H9 (cell line): ENCODE results near the gene EN1. TPM values are rescaled to one million over a fixed set of nuclear protein-coding genes. Genes with fewer than 3 reads are reported as not detected.

Experiments used
- DNase-seq: peaks from one replicate; pipeline ENCODE4 v3.0.0-alpha.2; 2017
- H2AFZ ChIP-seq: one replicate; pipeline ENCODE4 v1.6.1; 2013; ENCODE audit warnings: mild to moderate bottlenecking, low read length, control low read depth, moderate library complexity
- H2AK5ac ChIP-seq: 2 replicates; pipeline ENCODE4 v1.6.1; 2013; ENCODE audit warnings: low read length, control low read depth, mixed read lengths; ENCODE audit not compliant: insufficient read length
- H2BK120ac ChIP-seq: one replicate; pipeline ENCODE4 v1.6.1; 2013; ENCODE audit warnings: low read depth, mild to moderate bottlenecking, low read length, control low read depth, inconsistent platforms; ENCODE audit not compliant: poor library complexity, severe bottlenecking
- H2BK12ac ChIP-seq: 2 replicates; pipeline ENCODE4 v1.6.1; 2013; ENCODE audit warnings: low read length, control low read depth, mixed read lengths, low read depth; ENCODE audit not compliant: insufficient read length
- H2BK15ac ChIP-seq: 2 replicates; pipeline ENCODE4 v1.6.1; 2013; ENCODE audit warnings: low read depth, low read length, control low read depth
- H2BK20ac ChIP-seq: one replicate; pipeline ENCODE4 v1.6.1; 2013; ENCODE audit warnings: low read depth, mild to moderate bottlenecking, low read length, control low read depth, inconsistent platforms; ENCODE audit not compliant: poor library complexity, severe bottlenecking
- H2BK5ac ChIP-seq: 2 replicates; pipeline ENCODE4 v1.6.1; 2013; ENCODE audit warnings: low read length, control low read depth, mixed read lengths; ENCODE audit not compliant: insufficient read length
- H3K14ac ChIP-seq: 2 replicates; pipeline ENCODE4 v1.6.1; 2013; ENCODE audit warnings: low read length, control low read depth; ENCODE audit not compliant: insufficient read depth
- H3K18ac ChIP-seq: 2 replicates; pipeline ENCODE4 v1.6.1; 2013; ENCODE audit warnings: low read depth, mild to moderate bottlenecking, mixed read lengths, low read length, control low read depth; ENCODE audit not compliant: insufficient read length
- H3K23ac ChIP-seq: 2 replicates; pipeline ENCODE4 v1.6.1; 2013; ENCODE audit warnings: low read length, control low read depth, mixed read lengths, low read depth; ENCODE audit not compliant: insufficient read length
- H3K23me2 ChIP-seq: 2 replicates; pipeline ENCODE4 v1.6.1; 2013; ENCODE audit warnings: low read depth, mild to moderate bottlenecking, mixed read lengths, low read length, control low read depth; ENCODE audit not compliant: insufficient read length, poor library complexity, severe bottlenecking
- H3K27ac ChIP-seq: 2 replicates; pipeline ENCODE4 v1.5.1; 2013; ENCODE audit warnings: low read length, control low read depth, mixed read lengths, low read depth; ENCODE audit not compliant: insufficient read length
- H3K27me3 ChIP-seq: 2 replicates; pipeline ENCODE4 v1.6.1; 2013; ENCODE audit warnings: low read length, control low read depth, inconsistent platforms; ENCODE audit not compliant: insufficient read depth
- H3K4ac ChIP-seq: 2 replicates; pipeline ENCODE4 v1.6.1; 2013; ENCODE audit warnings: low read depth, mild to moderate bottlenecking, control low read depth, inconsistent platforms, low read length, moderate library complexity
- H3K4me1 ChIP-seq: 2 replicates; pipeline ENCODE4 v1.6.1; 2013; ENCODE audit warnings: low read length, control low read depth, inconsistent platforms; ENCODE audit not compliant: insufficient read depth
- H3K4me2 ChIP-seq: 2 replicates; pipeline ENCODE4 v1.6.1; 2013; ENCODE audit warnings: low read length, control low read depth, mixed read lengths; ENCODE audit not compliant: insufficient read length, insufficient read depth
- H3K56ac ChIP-seq: 2 replicates; pipeline ENCODE4 v1.6.1; 2013; ENCODE audit warnings: low read depth, mild to moderate bottlenecking, mixed read lengths, low read length, control low read depth; ENCODE audit not compliant: insufficient read length
- H3K79me1 ChIP-seq: 2 replicates; pipeline ENCODE4 v1.6.1; 2013; ENCODE audit warnings: low read depth, mild to moderate bottlenecking, moderate library complexity, low read length, control low read depth, inconsistent platforms; ENCODE audit not compliant: insufficient read depth, poor library complexity, severe bottlenecking
- H3K79me2 ChIP-seq: 2 replicates; pipeline ENCODE4 v1.6.1; 2013; ENCODE audit warnings: low read length, control low read depth, inconsistent platforms; ENCODE audit not compliant: insufficient read depth
- H3K9ac ChIP-seq: 2 replicates; pipeline ENCODE4 v1.6.1; 2013; ENCODE audit warnings: low read length, control low read depth, mixed read lengths; ENCODE audit not compliant: insufficient read length; ENCODE audit errors: extremely low read depth
- H3K9me3 ChIP-seq: one replicate; pipeline ENCODE4 v1.6.1; 2013; ENCODE audit warnings: low read depth, low read length, inconsistent platforms; ENCODE audit not compliant: control insufficient read depth
- H3T11ph ChIP-seq: one replicate; pipeline ENCODE4 v1.6.1; 2013; ENCODE audit warnings: mild to moderate bottlenecking, low read length, control low read depth, inconsistent platforms
- H4K20me1 ChIP-seq: one replicate; pipeline ENCODE4 v1.6.1; 2013; ENCODE audit not compliant: control insufficient read depth, insufficient read length, insufficient read depth
- H4K5ac ChIP-seq: 2 replicates; pipeline ENCODE4 v1.6.1; 2013; ENCODE audit warnings: low read depth, mild to moderate bottlenecking, mixed read lengths, low read length, control low read depth; ENCODE audit not compliant: insufficient read length
- H4K8ac ChIP-seq: replicated peaks from 2 replicates; pipeline ENCODE4 v1.6.1; 2013; ENCODE audit warnings: low read length, control low read depth, mixed read lengths, low read depth; ENCODE audit not compliant: insufficient read length
- H4K91ac ChIP-seq: 2 replicates; pipeline ENCODE4 v1.6.1; 2013; ENCODE audit warnings: low read depth, mild to moderate bottlenecking, moderate library complexity, mixed read lengths, low read length, control low read depth; ENCODE audit not compliant: insufficient read length
- H3K27ac Mint-ChIP-seq, 3 experiments: 2 replicates in 2 of 3; 3 replicates in 1 of 3; pipeline ENCODE4 v1.8.0; 2020 to 2021; ENCODE audit warnings: mixed read lengths in 3 of 3, mild to moderate bottlenecking in 1 of 3, moderate library complexity in 1 of 3
- H3K27me3 Mint-ChIP-seq: 2 replicates; pipeline ENCODE4 v1.8.0; 2021; ENCODE audit warnings: low read depth, mild to moderate bottlenecking, moderate library complexity, mixed read lengths
- H3K36me3 Mint-ChIP-seq, 3 experiments: 2 replicates in 2 of 3; 3 replicates in 1 of 3; pipeline ENCODE4 v1.8.0; 2020 to 2021; ENCODE audit warnings: low read depth in 3 of 3, mixed read lengths in 3 of 3; ENCODE audit not compliant: insufficient read depth in 1 of 3
- H3K4me1 Mint-ChIP-seq, 2 experiments: 2 replicates each; pipeline ENCODE4 v1.8.0; 2020; ENCODE audit warnings: mixed read lengths in 2 of 2
- H3K4me3 Mint-ChIP-seq, 2 experiments: 2 replicates in 1 of 2; 3 replicates in 1 of 2; pipeline ENCODE4 v1.8.0; 2020 to 2021; ENCODE audit warnings: mild to moderate bottlenecking in 2 of 2, mixed read lengths in 2 of 2, moderate library complexity in 1 of 2
- H3K9me3 Mint-ChIP-seq, 2 experiments: 2 replicates in 1 of 2; 3 replicates in 1 of 2; pipeline ENCODE4 v1.8.0; 2020; ENCODE audit warnings: mild to moderate bottlenecking in 2 of 2, mixed read lengths in 2 of 2, moderate library complexity in 1 of 2
- WGBS: extraction: QIAGEN DNeasy Blood & Tissue Kit; methylation state at CpG from one replicate; pipeline ENCODE4 v1.1.7; 2013; ENCODE audit warnings: missing lambda C conversion rate, low lambda C conversion rate, mixed read lengths; ENCODE audit not compliant: insufficient read length; ENCODE audit errors: extremely low coverage; 5-methylcytosine and 5-hydroxymethylcytosine counted together
- total RNA-seq: library from RNA; stranded (reverse); gene quantifications from 2 replicates; pipeline ENCODE4 v1.2.1, GENCODE V29; 2021
- TF ChIP-seq, protein P1 (sequence below): fragments of 200-600 bp; sonication (generic); conservative IDR thresholded peaks from 3 replicates; pipeline ENCODE4 v1.8.0; 2021; ENCODE audit warnings: antibody characterized with exemption, mild to moderate bottlenecking

The EN1 gene
- total RNA-seq, 1 experiment from 2014 or later: not detected

DNA sequence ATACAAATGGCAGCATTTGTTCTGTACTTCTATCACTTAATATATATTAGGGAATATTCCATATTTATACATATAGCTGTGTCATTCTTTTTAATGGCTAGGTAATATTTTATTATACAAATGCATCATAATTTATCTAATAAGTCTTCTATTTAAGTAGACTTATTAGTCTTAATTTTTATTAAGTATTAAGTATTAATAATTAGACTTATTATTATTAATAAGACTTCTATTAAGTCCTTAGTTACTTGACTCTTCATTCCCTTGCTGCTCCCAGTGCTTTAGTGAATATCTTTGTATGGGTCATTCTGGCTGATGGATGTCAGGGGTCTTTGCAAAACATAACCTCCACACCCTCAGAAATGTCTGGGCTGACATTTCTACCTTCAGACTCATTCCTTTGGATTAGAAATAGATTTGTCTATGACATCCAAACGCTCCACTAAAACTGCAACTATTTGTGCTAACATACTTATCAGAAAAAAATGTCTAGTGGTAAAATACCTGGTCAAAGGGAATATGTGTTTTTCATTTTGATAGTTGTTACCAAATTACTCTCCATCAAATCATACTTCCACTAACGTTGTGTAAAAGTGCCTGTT is 35.8 kb downstream of the EN1 start:
- no peaks in the 10 kb centered on the region for H3K23me2 ChIP-seq
- no peak overlapping the region for H3K23ac ChIP-seq
- no peak overlapping the region for H3K4me3 Mint-ChIP-seq
- H3K27ac Mint-ChIP-seq: no peak overlapping the region
- H4K91ac ChIP-seq: no peak overlapping the region
- H2AFZ ChIP-seq: no peak overlapping the region
- no peak overlapping the region for H3K4me2 ChIP-seq
- no peak overlapping the region for H3K14ac ChIP-seq
- no peaks in the 10 kb centered on the region for H3K79me1 ChIP-seq
- H3K9me3 Mint-ChIP-seq: no peaks in the 10 kb centered on the region; a peak in 1 of 5 replicates
- H3K4me1 ChIP-seq: peaks cover 9% of the 10 kb centered on the region; the same call in 1 of the 2 replicates
- no peak overlapping the region for H3K4ac ChIP-seq
- H3K9ac ChIP-seq: no peak overlapping the region
- WGBS: no CpG with 5 or more reads among the region's 2 CpGs
- no peak overlapping the region for H4K8ac ChIP-seq
- H2BK20ac ChIP-seq: no peak overlapping the region
- H3T11ph ChIP-seq: no peak overlapping the region
- TF ChIP-seq, protein P1, sequence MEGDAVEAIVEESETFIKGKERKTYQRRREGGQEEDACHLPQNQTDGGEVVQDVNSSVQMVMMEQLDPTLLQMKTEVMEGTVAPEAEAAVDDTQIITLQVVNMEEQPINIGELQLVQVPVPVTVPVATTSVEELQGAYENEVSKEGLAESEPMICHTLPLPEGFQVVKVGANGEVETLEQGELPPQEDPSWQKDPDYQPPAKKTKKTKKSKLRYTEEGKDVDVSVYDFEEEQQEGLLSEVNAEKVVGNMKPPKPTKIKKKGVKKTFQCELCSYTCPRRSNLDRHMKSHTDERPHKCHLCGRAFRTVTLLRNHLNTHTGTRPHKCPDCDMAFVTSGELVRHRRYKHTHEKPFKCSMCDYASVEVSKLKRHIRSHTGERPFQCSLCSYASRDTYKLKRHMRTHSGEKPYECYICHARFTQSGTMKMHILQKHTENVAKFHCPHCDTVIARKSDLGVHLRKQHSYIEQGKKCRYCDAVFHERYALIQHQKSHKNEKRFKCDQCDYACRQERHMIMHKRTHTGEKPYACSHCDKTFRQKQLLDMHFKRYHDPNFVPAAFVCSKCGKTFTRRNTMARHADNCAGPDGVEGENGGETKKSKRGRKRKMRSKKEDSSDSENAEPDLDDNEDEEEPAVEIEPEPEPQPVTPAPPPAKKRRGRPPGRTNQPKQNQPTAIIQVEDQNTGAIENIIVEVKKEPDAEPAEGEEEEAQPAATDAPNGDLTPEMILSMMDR: no peak
- H3K9me3 ChIP-seq: no peaks in the 10 kb centered on the region
- no peaks in the 10 kb centered on the region for H4K20me1 ChIP-seq
- H4K5ac ChIP-seq: no peak overlapping the region
- H2BK5ac ChIP-seq: no peak overlapping the region
- H3K27ac ChIP-seq: no peak overlapping the region
- H3K36me3 Mint-ChIP-seq: no peaks in the 10 kb centered on the region
- H3K79me2 ChIP-seq: no peaks in the 10 kb centered on the region
- H3K27me3 Mint-ChIP-seq: peaks cover 32% of the 10 kb centered on the region
- H3K27me3 ChIP-seq: no peaks in the 10 kb centered on the region; the same call in 1 of the 2 replicates
- H2BK15ac ChIP-seq: no peak overlapping the region
- H3K56ac ChIP-seq: no peak overlapping the region
- H3K4me1 Mint-ChIP-seq: peaks cover 58 to 65% of the 10 kb centered on the region in 2 experiments
- H2AK5ac ChIP-seq: no peak overlapping the region
- H3K18ac ChIP-seq: no peak overlapping the region
- no peak overlapping the region for H2BK12ac ChIP-seq
- DNase-seq: no peak
- no peak overlapping the region for H2BK120ac ChIP-seq
